ENCODE measurements around the gene ZNF526. TPM values are rescaled to one million over a fixed set of nuclear protein-coding genes. Genes with fewer than 3 reads are reported as not detected.
"Not testable (repeated sequence)": the region's sequence is repeated elsewhere in the genome, so short reads cannot be mapped to it uniquely, and the experiment has no call there.

ZNF526 gene
- total and polyA plus RNA-seq, 9 of the 15 experiments (the other 6 are each of a cell fraction or from before 2014, with no cell fraction given), result 1.3 to 17.9 (median 6.2) TPM

DNA sequence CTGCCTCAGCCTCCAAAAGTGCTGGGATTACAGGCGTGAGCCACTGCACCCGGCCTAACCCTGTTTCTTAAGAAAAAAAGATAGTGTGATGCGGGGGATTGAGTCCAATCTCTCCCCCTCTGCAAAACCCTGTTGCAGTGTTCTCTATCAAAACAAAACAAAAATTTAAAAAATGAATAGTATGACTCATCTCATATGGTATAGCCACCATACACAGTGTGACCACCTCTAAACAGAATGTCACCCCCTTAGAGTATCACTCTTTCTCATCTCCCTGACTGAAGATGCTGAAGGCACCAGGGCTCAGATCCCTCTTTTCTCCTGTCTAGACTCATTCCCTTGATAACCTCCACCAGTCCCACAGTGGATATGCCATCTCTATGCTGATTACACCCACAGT is 41.7 kb downstream of the ZNF526 start (continued):
- no peak for TF ChIP-seq RREB1 (CRISPR knock-in tag; IDR thresholded peaks at IDR 0.05)

- H2AFZ ChIP-seq (ENCODE audit: low read depth, low read length), result peak overlapping the region; percentile 22
- 63% methylated on average over 4 of the region's 4 CpGs for WGBS (ENCODE audit: insufficient coverage, low coverage, missing lambda C conversion rate)
- H3K9me1 ChIP-seq (ENCODE audit: control insufficient read depth, insufficient read depth, low read length); intact Hi-C loops (cut with micrococcal nuclease); CTCF ChIA-PET (ENCODE audit: low intra/inter-chr PET ratio); ATAC-seq; H3K9ac ChIP-seq (ENCODE audit: insufficient read depth in 1 of 2, low read depth in 2 of 2, low read length in 2 of 2); FAIRE-seq; POLR2A ChIA-PET; DNase-seq (ENCODE audit: extremely low read depth in 1 of 4, low spot score in 3 of 4); H3K36me3 ChIP-seq (ENCODE audit: control insufficient read depth, insufficient read depth, low read length); in situ Hi-C loops (cut with MboI); H3K27ac ChIP-seq (ENCODE audit: extremely low read depth, low read depth, low read length); H3K4me2 ChIP-seq (ENCODE audit: insufficient read depth, low read length); H3K4me3 ChIP-seq; H3K9me3 ChIP-seq (replicated peaks; ENCODE audit: control insufficient read depth, insufficient read depth, low read depth, low read length); H3K27me3 ChIP-seq (ENCODE audit: control insufficient read depth in 2 of 2, insufficient read depth in 2 of 2, low read length in 2 of 2); H4K20me1 ChIP-seq (replicated peaks; ENCODE audit: control insufficient read depth, insufficient read depth, low read length); BruUV-seq (replicated peaks): not testable (repeated sequence)
- peaks cover 18% of the 10 kb centered on the region for H3K79me2 ChIP-seq (ENCODE audit: control insufficient read depth, insufficient read depth, low read length)
- H3K4me1 ChIP-seq (replicated peaks in 1 of 2; ENCODE audit: control insufficient read depth in 2 of 2, insufficient read depth in 2 of 2, low read length in 2 of 2), result peaks cover 14 to 30% of the 10 kb centered on the region in 2 experiments
- TF ChIP-seq ZNF121 (CRISPR knock-in tag; conservative IDR thresholded peaks at IDR 0.05), result peak; percentile 53; the same call in 1 of the 2 replicates
Observed at GRCh38 chr19:42266105-42266504, 46.0 kb downstream of the ZNF526 start.

All from K562 (cell line).